Measurements from ENCODE around the gene GRM7.

The GRM7 gene

DNA sequence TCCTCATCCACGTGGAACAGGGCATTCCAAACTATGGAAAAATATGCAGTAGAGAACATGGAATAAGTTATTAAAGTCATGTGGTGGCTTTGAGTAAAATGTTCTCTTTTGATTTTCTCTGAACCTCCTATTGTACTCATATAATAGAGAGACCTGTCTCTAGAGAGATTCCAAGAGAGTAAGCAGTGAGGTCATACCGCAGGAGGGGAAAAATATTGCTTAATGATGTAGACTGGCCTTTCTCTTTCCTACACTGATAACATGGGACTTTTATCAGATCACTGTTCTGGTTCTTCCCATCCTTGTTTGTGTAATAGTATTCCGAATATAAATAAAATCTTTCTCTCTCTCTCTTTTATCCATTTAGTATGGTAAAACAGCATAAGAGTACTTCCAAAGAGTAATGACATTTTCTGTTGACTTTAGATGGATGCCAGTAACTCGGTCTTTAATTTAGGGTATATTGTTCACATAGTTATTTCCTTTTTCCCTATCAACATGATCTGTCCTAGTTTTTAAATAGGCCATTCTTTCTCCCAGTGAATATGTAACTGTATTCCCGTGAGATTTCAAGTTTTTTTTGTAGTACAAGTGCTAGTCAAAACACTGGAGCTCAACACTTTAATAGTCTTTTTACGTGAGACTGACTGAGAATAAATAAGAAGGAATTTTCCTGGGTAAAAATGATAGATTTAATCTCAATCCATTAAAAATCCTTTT is 826.7 kb downstream of the GRM7 start:
- DNase-seq (ENCODE audit: low read depth in 1 of 2, low spot score in 1 of 2) = no peak
- no peak for TF ChIP-seq REST (IDR thresholded peaks at IDR 0.05; ENCODE audit: insufficient replicate concordance, low read depth)
- TF ChIP-seq GABPA (IDR thresholded peaks at IDR 0.05; ENCODE audit: low read depth) = no peak
- no peak for TF ChIP-seq SPI1 (IDR thresholded peaks at IDR 0.05; ENCODE audit: borderline replicate concordance, low read depth)
- no peak for TF ChIP-seq POLR2AphosphoS5 (IDR thresholded peaks at IDR 0.05; ENCODE audit: low read depth)
- TF ChIP-seq CTCF (IDR thresholded peaks at IDR 0.05; ENCODE audit: insufficient read depth, low read length) = no peak
- H3K27ac ChIP-seq (replicated peaks) = no peak overlapping the region
- no peak overlapping the region for H3K4me3 ChIP-seq (replicated peaks; ENCODE audit: insufficient read depth, low read length)
- H3K27me3 ChIP-seq (ENCODE audit: insufficient read depth, poor library complexity, severe bottlenecking) = no peaks in the 10 kb centered on the region

DNA sequence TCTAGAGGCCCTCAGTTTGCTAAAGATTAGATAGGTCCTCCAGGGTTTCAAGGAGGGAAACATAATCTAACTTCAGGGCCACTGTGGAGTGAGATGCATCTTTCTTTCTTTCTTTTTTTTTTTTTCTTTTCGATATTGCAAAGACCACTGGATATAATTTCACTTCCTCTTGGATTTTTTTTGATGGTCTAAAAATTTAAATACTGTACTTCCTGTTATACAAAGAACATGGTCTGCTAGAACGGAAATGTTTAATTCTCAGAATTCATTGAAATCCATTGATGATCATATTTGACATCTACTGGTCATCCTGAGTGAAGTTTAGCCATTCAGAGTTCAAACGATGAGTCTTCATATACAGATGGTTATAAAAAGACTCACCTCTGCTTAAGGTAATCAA is 832.0 kb downstream of the GRM7 start:
- TF ChIP-seq SPI1 (IDR thresholded peaks at IDR 0.05; ENCODE audit: borderline replicate concordance, low read depth) = no peak
- no peak for TF ChIP-seq POLR2AphosphoS5 (IDR thresholded peaks at IDR 0.05; ENCODE audit: low read depth)
- no peak for TF ChIP-seq REST (IDR thresholded peaks at IDR 0.05; ENCODE audit: insufficient replicate concordance, low read depth)
- TF ChIP-seq CTCF (IDR thresholded peaks at IDR 0.05; ENCODE audit: insufficient read depth, low read length) = no peak
- TF ChIP-seq GABPA (IDR thresholded peaks at IDR 0.05; ENCODE audit: low read depth) = no peak
- no peak overlapping the region for H3K4me3 ChIP-seq (replicated peaks; ENCODE audit: insufficient read depth, low read length)
- DNase-seq (ENCODE audit: low read depth in 1 of 2, low spot score in 1 of 2) = no peak
- no peaks in the 10 kb centered on the region for H3K27me3 ChIP-seq (ENCODE audit: insufficient read depth, poor library complexity, severe bottlenecking)
- no peak overlapping the region for H3K27ac ChIP-seq (replicated peaks)

- no peak for DNase-seq (ENCODE audit: low read depth in 1 of 2, low spot score in 1 of 2)
- Histone ChIP-seq H3K27ac (replicated peaks) (no peak overlapping the region), H3K4me3 (replicated peaks; ENCODE audit: insufficient read depth, low read length) (no peak overlapping the region), H3K27me3 (ENCODE audit: insufficient read depth, poor library complexity, severe bottlenecking) (no peaks in the 10 kb centered on the region)
- TF ChIP-seq CTCF (IDR thresholded peaks at IDR 0.05; ENCODE audit: insufficient read depth, low read length) (no peak), SPI1 (IDR thresholded peaks at IDR 0.05; ENCODE audit: borderline replicate concordance, low read depth) (no peak), GABPA (IDR thresholded peaks at IDR 0.05; ENCODE audit: low read depth) (no peak), POLR2AphosphoS5 (IDR thresholded peaks at IDR 0.05; ENCODE audit: low read depth) (no peak), REST (IDR thresholded peaks at IDR 0.05; ENCODE audit: insufficient replicate concordance, low read depth) (no peak)
These were observed 833.1 kb downstream of the GRM7 start for GRCh38 chr3:7693976-7694375.

All from HL-60 (cell line).